Right renal pelvis (tissue), 4 donors: ENCODE measurements around the gene CLIC5. TPM values are rescaled to one million over a fixed set of nuclear protein-coding genes. Genes with fewer than 3 reads are reported as not detected.

Experiments
- DNase-seq, 4 donors: peaks; one replicate each; pipeline ENCODE4 v3.0.0-alpha.2; 2013; ENCODE audit warnings: low read depth in 4 of 4, low spot score in 3 of 4, missing footprints in 1 of 4
- polyA plus RNA-seq, 4 donors: library from polyadenylated mRNA; unstranded; fragments of 120-200 nt; gene quantifications; one replicate each; pipeline ENCODE4 v1.2.1, GENCODE V29; 2013; ENCODE audit not compliant: insufficient read length in 4 of 4

The CLIC5 gene
- 100 to 1,000 TPM; 189 to 259 (median 219) TPM for polyA plus RNA-seq

GRCh38 chr6:46015119-46015968 is at the start of gene CLIC5:
CLIC5 (minus strand) TSS chr6:46015860; CDS start chr6:46015542, 318 bp downstream.
- DNase-seq = peak in 1 of 4 donors; percentile 20

GRCh38 chr6:46062991-46063390 is 47.3 kb upstream of the CLIC5 start:
- DNase-seq = no peak

- DNase-seq = no peak
These were observed 46.7 kb upstream of the CLIC5 start for GRCh38 chr6:46062312-46062711.

- DNase-seq = peak in 3 of 4 donors; percentile 23 to 35 (median 27)
These were observed 45.8 kb upstream of the CLIC5 start for GRCh38 chr6:46061497-46061896.

- no peak for DNase-seq
These were observed 43.9 kb upstream of the CLIC5 start for GRCh38 chr6:46059608-46060007.

- no peak for DNase-seq
These were observed 43.3 kb upstream of the CLIC5 start for GRCh38 chr6:46058951-46059350.

- no peak for DNase-seq
These were observed 42.1 kb upstream of the CLIC5 start for GRCh38 chr6:46057792-46058191.

GRCh38 chr6:46056906-46057529 is 41.4 kb upstream of the CLIC5 start:
- no peak for DNase-seq

GRCh38 chr6:46054516-46054915 is 38.9 kb upstream of the CLIC5 start:
- DNase-seq = no peak

GRCh38 chr6:46053039-46053933 is 37.6 kb upstream of the CLIC5 start:
- DNase-seq = no peak

- DNase-seq = no peak
These were observed 36.8 kb upstream of the CLIC5 start for GRCh38 chr6:46052479-46052878.

- no peak for DNase-seq
These were observed 36.3 kb upstream of the CLIC5 start for GRCh38 chr6:46051962-46052361.

- no peak for DNase-seq
These were observed 35.3 kb upstream of the CLIC5 start for GRCh38 chr6:46050845-46051405.

- DNase-seq = no peak
These were observed 33.1 kb upstream of the CLIC5 start for GRCh38 chr6:46048646-46049297.

- DNase-seq = no peak
These were observed 31.0 kb upstream of the CLIC5 start for GRCh38 chr6:46046558-46047174.

GRCh38 chr6:46044881-46045617 is 29.4 kb upstream of the CLIC5 start:
- DNase-seq = no peak

- peak in 1 of 4 donors; percentile 44 for DNase-seq
These were observed 26.8 kb upstream of the CLIC5 start for GRCh38 chr6:46042355-46042999.

GRCh38 chr6:46040288-46040687 is 24.6 kb upstream of the CLIC5 start:
- DNase-seq = no peak
